ENCODE measurements around the gene PSPC1.

PSPC1 gene

DNA sequence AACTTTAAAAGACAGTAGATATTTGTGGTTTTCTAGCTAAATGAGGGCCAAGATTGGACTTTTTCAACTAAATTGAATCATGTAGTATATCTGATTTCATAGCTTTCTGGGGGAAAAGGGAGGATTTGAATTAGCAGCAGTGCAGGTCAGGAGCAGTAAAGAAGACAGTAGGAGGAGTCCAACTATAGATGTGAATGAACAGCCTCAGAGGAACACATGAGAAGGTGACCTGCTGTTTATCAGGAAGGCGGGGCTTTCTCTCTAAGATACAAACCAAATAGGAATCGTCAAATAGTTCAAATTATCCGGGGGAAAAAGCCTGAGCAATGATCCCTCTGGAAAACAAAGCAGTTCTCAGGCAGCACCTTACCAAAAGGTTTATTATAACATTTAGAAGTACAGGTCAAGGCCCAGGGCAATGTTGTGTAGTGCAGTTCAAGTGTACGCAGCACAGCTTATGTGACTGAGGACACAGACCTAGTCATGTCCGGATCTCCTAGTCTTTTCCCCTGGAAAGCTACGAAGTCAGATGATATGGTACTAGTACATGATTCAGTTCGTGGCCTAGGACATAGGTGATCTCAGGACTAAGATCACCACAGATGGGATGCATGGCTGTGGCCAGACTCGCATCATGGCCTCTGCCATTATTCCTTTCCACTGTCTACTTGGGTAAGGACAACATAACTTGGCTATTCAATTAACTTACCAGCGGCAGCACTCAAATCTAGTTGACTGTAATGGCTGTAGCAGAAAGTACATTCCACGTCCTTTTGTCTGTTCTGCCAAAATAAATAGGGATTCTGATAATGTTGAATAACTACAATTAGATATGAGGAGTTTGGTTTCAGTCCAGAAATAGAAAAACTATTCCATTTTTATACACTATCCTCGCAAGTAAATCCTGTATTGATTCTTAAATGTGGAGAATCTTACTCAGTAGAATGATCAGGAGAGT is 109.0 kb downstream of the PSPC1 start:
- no peak for DNase-seq (ENCODE audit: low read depth)

DNA sequence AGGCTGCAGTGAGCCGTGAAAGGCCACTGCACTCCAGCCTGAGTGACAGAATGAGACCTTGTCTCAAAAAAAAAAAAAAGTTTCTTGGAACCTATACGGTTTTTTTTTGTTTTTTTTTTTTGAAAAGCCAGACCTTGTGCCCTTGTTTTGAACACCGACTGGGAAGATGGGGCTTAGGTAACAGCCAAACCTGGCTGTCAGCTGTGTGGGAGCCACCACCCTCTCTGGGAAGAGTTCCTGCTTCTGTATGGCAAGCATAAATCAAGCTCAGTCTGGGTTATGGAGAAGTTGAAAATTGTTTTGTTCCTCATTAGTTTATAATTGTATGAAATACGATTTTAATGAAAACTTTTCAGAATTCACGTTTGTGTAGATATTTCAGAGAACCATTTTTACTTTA is 109.8 kb downstream of the PSPC1 start:
- no peak for DNase-seq (ENCODE audit: low read depth)

GRCh38 chr13:19670147-19670546 is 112.6 kb downstream of the PSPC1 start:
- DNase-seq (ENCODE audit: low read depth), result no peak

- DNase-seq (ENCODE audit: low read depth), result no peak
Observed at GRCh38 chr13:19668778-19669177, 114.0 kb downstream of the PSPC1 start.

DNA sequence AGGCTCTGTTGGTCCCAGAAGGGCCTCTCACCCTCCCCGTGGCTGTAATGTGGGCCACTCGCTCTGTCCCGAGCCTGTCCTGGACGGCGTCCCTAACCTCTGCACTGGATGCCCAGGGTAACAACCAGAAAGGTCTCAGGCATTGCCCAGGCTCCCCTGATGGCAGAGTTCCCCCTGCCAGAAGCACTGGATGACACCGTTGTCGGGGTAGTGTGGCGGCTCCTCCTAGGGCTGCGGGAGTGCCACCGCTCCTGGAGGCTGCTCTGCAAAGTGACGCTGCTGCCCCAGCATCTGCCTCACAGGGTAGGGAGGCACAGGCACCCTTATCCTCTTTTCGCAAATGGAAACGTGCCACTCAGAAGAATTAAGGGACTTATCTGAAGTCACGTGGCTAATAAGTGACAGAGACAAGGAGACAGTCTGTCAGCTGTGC is 117.3 kb downstream of the PSPC1 start:
- DNase-seq (ENCODE audit: low read depth), result no peak

GRCh38 chr13:19664481-19665230 is 118.1 kb downstream of the PSPC1 start:
- no peak for DNase-seq (ENCODE audit: low read depth)

GRCh38 chr13:19663416-19663979 is 119.2 kb downstream of the PSPC1 start:
- no peak for DNase-seq (ENCODE audit: low read depth)

DNA sequence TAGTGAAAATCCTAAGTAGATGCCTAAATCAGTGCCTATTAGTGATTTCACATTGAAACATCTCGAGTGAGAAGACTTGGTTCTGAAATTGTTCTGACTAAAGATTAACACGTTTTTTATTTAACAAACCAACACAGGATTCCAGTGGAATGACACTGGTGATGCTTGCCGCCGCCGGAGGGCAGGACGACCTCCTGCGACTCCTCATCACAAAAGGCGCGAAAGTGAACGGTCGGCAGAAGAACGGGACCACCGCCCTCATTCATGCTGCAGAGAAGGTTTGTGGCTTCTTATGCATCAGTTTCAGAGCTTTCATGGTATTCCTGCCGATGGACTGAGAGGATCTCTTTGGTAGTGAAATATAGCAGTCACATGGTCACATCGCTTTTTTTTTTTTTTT is 121.2 kb downstream of the PSPC1 start:
- no peak for DNase-seq (ENCODE audit: low read depth)

- DNase-seq (ENCODE audit: low read depth), result no peak
Observed at GRCh38 chr13:19661126-19661525, 121.6 kb downstream of the PSPC1 start.

DNA sequence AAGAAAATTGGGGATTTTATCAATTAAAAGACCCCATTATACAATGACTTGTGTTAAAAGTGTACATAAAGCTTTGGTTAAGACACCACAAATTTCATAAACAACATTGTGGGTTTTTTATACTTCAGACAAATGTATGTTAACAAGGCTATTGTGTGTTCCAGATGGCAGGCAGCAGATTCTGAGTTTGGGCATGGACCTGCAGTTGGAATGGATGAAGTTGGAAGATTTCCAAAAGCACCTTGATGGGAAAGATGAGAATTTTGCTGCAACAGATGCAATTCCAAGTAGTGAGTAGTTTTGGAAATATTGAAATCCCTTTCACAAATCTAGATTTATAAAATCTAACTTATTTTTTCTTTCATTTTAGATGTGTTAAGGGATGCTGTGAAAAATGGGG is 123.9 kb downstream of the PSPC1 start:
- DNase-seq (ENCODE audit: low read depth), result no peak

DNA sequence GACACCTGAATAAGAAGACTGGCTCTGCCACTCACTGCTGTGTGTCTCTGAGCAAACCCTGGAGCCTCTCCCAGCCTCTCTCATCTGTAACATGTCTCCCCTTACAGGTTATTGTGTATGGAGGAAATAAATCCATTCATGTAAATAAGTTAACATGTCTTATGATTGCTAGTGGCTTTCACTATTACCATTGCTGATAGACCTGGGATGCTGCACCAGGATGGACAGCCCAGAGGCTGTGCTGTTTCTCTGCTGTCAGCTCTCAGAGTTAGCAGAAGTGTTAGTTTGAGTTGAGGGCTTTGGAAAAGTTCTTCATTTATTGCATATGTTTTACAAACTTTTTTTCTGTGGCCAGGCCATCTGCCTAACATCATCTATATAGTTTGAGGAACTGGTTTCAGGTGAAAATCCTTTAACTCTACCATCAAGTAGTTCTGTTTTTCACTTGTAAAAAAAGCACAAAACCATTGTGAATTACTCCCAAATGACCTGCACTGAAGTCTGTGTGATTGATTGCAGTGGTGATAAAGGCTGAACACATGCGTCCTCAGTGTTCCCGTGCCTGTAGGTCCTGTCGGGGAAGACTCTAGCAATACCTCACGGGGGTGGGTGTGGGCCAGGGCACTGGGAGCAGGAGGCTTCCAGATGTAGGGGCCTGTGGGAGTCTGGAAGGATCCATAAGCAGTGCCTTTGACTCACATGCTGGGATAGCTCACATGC is 124.7 kb downstream of the PSPC1 start:
- DNase-seq (ENCODE audit: low read depth), result no peak

All from non-pigmented ciliary epithelial cell (primary cell).